DOHH2 (cell line): ENCODE measurements around the gene IKZF3.

ENCODE experiments used
- EZH2phosphoT487 ChIP-seq: fragments of 200-600 bp; sonication (generic); IDR thresholded peaks from 2 replicates; pipeline ENCODE4 v1.6.1; 2017; ENCODE audit warnings: borderline replicate concordance, mild to moderate bottlenecking, antibody characterized with exemption, low read length, moderate library complexity, mixed read lengths
- TF ChIP-seq, protein P1 (sequence below): fragments of 200-600 bp; sonication (generic); IDR thresholded peaks from one replicate; pipeline ENCODE4 v1.5.1; 2014; ENCODE audit warnings: antibody characterized with exemption, mild to moderate bottlenecking, low read depth, low read length; ENCODE audit not compliant: poor library complexity, severe bottlenecking

DNA sequence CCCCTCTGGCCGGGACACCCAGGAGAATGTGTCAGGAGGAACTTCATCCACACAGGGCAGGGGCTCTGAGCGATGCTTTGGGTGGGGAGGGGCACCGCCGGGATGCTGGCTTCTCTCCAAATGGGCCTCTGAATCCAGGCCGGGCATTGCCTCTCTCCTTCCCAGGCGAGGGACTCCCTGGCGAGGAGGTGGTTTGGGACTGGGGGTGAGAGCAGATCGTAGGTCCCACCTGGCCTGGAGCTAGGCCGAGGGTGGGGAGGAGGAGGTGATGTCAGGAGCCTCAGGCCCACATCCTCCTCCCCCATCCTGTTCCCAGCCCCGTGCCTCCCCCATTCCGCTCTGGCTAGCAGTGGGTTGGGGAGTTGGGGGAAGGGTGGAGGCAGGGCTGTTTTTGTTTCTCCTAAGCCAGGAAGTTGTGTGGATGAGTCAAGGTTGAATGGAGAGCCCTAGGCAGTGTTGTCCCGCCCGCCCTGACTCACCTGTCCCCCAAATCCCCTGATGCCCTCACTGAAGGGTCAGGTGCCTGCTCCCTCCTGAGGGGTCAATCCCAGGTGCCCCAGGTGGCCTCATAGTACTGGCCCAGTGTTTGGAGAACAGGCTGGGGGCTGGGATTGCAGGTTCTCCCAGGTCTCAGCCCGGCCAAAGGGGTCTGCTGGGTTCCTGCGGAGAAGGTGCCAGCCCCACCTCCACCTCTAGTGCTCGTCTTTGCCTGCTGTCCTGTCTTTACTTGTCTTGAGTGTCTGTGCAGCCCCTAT is 123.6 kb downstream of the IKZF3 start:
- TF ChIP-seq, protein P1, sequence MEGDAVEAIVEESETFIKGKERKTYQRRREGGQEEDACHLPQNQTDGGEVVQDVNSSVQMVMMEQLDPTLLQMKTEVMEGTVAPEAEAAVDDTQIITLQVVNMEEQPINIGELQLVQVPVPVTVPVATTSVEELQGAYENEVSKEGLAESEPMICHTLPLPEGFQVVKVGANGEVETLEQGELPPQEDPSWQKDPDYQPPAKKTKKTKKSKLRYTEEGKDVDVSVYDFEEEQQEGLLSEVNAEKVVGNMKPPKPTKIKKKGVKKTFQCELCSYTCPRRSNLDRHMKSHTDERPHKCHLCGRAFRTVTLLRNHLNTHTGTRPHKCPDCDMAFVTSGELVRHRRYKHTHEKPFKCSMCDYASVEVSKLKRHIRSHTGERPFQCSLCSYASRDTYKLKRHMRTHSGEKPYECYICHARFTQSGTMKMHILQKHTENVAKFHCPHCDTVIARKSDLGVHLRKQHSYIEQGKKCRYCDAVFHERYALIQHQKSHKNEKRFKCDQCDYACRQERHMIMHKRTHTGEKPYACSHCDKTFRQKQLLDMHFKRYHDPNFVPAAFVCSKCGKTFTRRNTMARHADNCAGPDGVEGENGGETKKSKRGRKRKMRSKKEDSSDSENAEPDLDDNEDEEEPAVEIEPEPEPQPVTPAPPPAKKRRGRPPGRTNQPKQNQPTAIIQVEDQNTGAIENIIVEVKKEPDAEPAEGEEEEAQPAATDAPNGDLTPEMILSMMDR = no peak
- TF ChIP-seq EZH2phosphoT487 = no peak
